Left hindlimb (tissue), 1 donor: ENCODE data around the gene UBE2R2.
"Not testable (repeated sequence)": the region's sequence is repeated elsewhere in the genome, so short reads cannot be mapped to it uniquely, and the experiment has no call there.

Experiments
- DNase-seq: peaks from one replicate; pipeline ENCODE4 v3.0.0-alpha.2; 2018

UBE2R2 gene

DNA sequence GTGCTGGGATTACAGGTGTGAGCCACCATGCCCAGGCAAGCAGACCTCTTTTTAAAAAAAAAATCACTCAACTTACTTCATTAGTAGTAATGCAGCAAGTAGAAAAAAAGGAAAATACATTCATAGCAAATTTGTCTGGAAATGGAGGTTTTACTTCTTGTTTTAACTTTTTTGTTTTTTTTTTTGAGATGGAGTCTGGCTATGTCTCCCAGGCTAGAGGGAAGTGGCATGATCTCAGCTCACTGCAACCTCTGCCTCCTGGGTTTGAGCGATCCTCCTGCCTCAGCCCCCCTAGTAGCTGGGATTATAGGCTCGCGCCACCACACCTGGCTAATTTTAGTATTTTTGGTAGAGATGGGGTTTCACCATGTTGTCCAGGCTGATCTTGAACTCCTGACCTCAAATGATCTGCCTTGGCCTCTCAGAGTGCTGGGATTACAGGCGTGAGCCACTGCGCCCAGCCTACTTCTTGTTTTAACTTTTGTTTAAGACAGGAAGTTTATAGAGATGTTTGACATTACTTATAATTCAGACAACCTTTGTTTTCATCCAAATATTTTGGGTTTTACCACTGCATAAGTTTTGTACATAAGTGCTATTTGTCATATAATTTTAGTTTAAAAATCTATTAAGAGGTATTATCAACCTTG, 26.5 kb downstream of the UBE2R2 start:
- DNase-seq = no peak

- no peak for DNase-seq
These were observed 29.3 kb downstream of the UBE2R2 start for GRCh38 chr9:33846231-33846630.

GRCh38 chr9:33847894-33848205, 30.9 kb downstream of the UBE2R2 start:
- DNase-seq = not testable (repeated sequence)

DNA sequence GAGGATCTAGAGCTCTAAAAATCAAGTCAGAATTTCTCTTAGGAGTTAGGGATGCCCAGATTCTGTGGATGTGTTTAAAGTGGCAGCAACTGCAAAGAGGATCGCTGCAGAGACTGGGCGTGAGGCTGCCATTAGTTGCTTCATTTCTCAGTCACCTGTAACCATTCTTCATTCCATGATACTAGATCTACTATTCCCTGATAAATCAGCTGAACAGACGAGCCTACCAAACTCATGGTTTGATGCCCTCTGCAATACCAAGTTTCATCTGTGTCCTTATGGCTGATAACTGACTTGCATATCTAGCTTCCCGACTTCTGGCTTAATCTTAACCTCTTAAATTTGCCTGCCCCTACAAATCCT, 33.3 kb downstream of the UBE2R2 start:
- no peak for DNase-seq

DNA sequence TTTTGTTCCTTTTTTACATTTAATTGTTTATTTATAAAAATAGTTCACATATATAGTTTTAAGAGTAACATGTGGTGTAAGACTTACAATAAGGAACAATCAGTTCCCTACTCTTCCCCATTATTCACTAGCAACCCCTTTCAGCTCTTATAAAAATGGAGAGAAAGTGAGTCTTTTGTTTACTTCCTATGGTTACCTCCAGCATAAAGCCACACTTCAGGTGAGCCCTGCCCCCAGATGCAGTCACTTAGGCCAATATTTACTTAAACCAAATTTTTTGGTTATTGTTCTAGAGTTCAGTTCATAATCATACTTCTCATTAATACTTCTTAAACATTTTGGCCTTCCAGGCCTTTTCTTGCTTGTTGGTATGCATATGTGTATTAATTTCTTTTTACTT, 33.7 kb downstream of the UBE2R2 start:
- no peak for DNase-seq

DNA sequence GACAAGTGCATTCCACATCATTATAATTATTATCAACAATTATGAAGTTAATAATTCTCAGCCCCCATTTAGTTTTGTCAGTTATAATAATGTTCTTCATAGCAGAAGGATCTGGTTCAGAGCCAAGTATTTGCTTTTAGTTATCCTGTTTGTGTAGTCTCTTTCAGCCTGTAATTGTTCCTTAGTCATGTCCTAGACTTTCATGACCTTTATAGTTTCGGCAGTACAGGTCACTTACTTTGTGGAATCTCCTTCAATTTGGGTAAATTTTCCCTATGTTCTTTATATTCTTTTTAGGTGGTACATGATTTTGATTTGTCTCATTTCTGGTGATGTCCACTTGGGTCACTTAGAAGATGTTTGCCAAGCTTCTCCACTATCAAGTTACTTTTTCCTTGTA, 34.3 kb downstream of the UBE2R2 start:
- no peak for DNase-seq

DNA sequence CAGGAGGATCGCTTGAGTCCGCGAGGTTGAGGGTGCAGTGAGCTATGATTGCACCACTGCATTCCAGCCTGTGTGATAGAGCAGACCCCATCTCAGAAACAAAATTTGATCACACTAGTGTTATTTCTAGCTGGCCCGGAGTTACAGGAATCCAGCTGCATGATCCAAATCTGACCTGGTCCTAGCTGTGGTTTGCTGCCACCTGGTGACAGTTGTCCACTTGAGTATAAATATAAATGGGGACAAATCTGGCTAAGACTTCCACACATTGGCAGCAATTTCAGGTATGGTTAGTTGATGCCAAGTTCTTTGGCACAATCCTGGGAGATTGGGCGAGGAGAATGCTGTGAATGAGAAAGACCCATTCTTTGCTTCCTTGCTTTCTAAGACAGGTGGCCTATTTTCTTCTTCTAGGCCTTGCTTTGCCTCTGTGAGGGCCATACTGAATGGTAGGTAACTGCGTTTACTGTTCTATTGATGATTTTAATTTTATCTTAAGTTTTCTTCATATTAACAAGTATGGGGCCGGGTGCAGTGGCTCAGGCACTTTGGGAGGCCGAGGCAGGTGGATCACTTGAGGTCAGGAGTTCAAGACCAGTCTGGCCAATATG, 35.4 kb downstream of the UBE2R2 start:
- DNase-seq = peak; percentile 52

GRCh38 chr9:33856247-33856646, 39.3 kb downstream of the UBE2R2 start:
- DNase-seq = no peak

GRCh38 chr9:33858423-33858822, 41.5 kb downstream of the UBE2R2 start:
- no peak for DNase-seq

DNA sequence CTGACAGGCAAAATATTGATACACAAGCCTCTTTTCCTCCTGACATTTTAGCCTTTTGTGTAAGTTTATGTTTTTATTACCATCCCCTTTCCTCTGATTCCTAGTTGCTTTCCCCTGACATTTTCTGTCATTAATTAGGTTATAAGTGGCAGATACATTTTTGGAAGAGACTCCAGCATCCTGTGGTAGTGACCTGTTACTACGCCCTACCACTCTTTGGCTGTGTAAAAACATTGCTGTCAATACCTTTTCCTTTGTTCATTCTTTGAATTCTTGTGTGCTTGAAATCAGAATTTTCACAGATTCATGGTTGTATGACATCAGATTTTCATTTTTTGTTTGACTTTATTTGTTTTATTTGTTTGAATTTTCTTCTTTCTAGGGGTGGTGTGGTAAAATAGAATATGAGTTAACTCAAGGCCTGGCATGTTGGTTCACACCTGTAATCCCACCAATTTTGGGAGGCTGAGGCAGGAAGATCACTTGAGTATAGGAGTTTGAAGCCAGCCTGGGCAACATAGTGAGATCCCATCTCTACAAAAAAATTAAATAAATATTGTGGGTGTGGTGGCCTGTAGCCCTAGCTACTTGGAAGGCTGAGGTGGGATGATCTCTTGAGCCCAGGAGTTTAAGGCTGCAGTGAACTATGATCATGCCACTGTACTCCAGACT, 43.4 kb downstream of the UBE2R2 start:
- no peak for DNase-seq

DNA sequence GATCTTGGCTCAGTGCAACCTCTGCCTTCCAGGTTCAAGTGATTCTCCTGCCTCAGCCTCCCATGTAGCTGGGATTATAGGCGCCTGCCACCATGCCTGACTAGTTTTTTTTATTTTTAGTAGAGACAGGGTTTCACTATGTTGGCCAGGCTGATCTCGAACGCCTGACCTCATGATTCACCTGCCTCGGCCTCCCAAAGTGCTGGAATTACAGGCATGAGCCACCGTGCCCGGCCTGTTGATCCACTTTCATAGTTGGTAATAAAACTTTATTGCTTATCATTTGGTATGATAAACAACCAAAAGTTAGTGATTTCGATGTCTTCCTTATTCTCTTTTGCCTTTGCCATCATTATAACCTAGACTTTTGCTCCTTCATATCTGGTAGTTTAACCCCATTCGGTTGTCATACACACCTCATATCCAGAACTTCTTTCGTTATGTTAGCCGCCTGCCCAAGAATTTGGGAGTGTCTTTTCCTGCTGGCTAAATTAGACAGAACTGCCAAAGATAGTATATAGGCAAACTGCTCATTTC, 45.0 kb downstream of the UBE2R2 start:
- DNase-seq = no peak

DNA sequence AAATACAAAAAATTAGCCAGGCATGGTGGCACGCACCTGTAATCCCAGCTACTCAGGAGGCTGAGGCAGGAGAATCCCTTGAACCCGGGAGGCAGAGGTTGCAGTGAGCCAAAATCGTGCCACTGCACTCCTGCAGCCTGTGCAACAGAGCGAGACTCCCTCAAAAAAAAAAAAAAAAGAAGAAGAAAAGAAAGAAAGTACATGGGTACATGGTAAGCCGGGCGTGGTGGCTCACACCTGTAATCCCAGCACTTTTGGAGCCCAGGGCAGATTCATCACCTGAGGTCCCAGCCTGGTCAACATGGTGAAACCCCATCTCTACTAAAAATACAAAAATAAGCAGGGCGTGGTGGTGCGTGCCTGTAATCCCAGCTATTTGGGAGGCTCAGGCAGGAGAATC, 46.1 kb downstream of the UBE2R2 start:
- not testable (repeated sequence) for DNase-seq

GRCh38 chr9:33867747-33868439, 50.9 kb downstream of the UBE2R2 start:
- peak; percentile 66 for DNase-seq

DNA sequence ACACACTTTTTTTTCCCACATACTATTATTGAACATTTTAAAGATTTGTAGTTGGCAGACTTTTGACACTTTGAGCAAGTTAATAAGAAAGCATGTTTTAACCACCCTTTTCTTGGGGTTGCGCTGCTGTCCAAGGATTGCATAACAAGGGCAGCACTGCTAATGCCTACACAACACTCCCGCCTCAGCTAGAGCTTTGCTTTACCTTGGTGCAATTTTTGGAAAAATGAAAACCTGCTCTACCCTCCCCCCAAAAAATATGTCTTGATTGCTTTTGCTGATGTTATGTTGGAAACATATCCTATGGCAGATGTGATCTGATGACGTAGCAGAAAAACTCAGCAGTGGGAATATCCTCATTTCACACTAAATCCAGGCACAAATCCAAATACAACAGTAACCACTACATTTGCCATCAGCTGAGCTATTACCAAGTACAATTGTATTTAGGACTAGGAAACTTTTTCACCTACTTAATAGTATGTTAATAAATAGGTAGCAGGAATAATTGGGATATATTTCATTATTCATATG, 51.5 kb downstream of the UBE2R2 start:
- peak; percentile 41 for DNase-seq

GRCh38 chr9:33869243-33869642, 52.3 kb downstream of the UBE2R2 start:
- not testable (repeated sequence) for DNase-seq

- no peak for DNase-seq
These were observed 60.9 kb downstream of the UBE2R2 start for GRCh38 chr9:33877727-33878489.

GRCh38 chr9:33878691-33879366, 61.9 kb downstream of the UBE2R2 start:
- DNase-seq = no peak

DNA sequence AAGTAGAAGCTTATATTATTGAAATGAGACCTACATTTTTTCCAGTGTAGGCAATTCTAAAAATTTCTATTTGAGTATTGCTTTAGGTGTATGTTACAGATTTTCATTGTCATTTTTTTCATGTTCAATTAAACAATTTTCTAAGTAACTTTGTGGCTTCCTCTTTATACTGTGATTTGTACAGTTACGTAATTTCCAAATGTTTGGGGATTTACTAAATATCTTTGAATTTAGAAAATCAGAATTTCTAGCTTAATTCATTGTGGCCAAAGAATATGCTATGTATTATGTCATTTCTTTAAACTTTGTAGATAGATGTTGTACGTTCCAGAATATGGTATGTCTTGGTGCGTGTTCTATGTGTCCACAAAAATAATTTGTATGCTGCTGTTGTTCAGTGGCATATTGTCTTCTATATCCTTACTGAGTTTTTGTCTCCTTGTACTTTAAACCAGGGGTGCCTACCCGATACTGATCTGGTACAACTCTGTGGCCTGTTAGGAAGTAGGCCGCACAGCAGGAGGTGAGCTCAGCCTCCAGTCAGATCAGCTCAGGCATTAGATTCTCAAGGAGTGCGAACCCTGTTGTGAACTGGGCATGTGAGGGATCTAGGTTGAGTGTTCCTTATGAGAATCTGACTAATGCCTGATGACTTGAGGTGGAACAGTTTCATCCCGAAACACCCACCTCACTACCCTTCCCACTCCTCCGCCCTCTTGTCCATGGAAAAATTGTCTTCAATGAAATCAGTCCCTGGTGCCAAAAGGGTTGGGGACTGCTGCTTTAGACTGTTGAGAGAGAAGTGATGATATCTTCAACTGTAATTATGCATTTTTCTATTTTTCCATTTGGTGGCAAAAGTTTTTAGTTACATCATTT, 63.5 kb downstream of the UBE2R2 start:
- DNase-seq = no peak

DNA sequence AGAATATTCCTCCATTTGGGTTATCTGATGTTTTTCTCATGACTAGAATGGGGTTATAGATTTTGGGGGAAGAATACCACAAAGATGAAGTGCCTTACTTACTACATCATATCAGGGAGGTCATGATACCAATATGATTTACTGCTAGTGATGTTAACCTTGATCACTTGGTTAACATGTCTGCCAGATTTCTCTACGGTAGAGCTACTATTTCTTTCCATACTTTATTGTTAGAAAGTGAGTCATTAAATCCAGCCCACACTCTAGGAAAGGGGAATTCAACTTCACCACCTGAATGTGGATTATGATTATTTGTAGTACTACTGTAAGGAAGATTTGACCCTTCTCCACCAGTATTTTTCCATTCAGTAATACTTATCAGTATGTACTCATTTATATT, 64.7 kb downstream of the UBE2R2 start:
- no peak for DNase-seq

- DNase-seq = peak; percentile 39
These were observed 68.1 kb downstream of the UBE2R2 start for GRCh38 chr9:33884856-33885701.
